ENCODE measurements around the gene CTU2. TPM values are rescaled to one million over a fixed set of nuclear protein-coding genes. Genes with fewer than 3 reads are reported as not detected.

Gene CTU2
- polyA plus RNA-seq, 1 donor (not counting 4 experiments of a cell fraction or from before 2014, with no cell fraction given) = 6.3 TPM

- FAIRE-seq = no peak
- peaks cover 33% of the 10 kb centered on the region for H4K20me1 ChIP-seq (ENCODE audit: control insufficient read depth, extremely low read depth, insufficient read depth, low read length)
- H3K36me3 ChIP-seq (ENCODE audit: control insufficient read depth in 2 of 2, extremely low read depth in 1 of 2, insufficient read depth in 2 of 2, low read length in 2 of 2) = peaks cover 28 to 31% of the 10 kb centered on the region in 2 experiments
These were observed 35.1 kb downstream of the CTU2 start for GRCh38 chr16:88741368-88741767.

GRCh38 chr16:88742896-88743605, 36.7 kb downstream of the CTU2 start:
- dilution Hi-C loops (cut with MboI; ENCODE audit: extremely low pct_ligation_motif_present, low sequenced_read_pairs) = no loop called here
- no peaks in the 10 kb centered on the region for H3K9me3 ChIP-seq (ENCODE audit: control insufficient read depth, low read depth, low read length)
- H3K27ac ChIP-seq (ENCODE audit: control insufficient read depth, insufficient read depth, low read length) = no peak overlapping the region
- H3K4me2 ChIP-seq (ENCODE audit: control insufficient read depth, extremely low read depth, insufficient read depth, low read depth, low read length) = no peak overlapping the region
- H3K4me3 ChIP-seq (ENCODE audit: control insufficient read depth in 2 of 3, extremely low read depth in 1 of 3, insufficient read depth in 2 of 3, low read depth in 1 of 3, low read length in 3 of 3) = no peak overlapping the region
- peaks cover 37% of the 10 kb centered on the region for H4K20me1 ChIP-seq (ENCODE audit: control insufficient read depth, extremely low read depth, insufficient read depth, low read length)
- H3K4me1 ChIP-seq (ENCODE audit: control insufficient read depth, extremely low read depth, insufficient read depth, low read length) = peaks cover 14% of the 10 kb centered on the region
- H3K27me3 ChIP-seq (ENCODE audit: control insufficient read depth, extremely low read depth, insufficient read depth, low read length) = no peaks in the 10 kb centered on the region
- FAIRE-seq (no peak), DNase-seq (ENCODE audit: low read depth, low spot score) (no peak)
- peaks cover 2% of the 10 kb centered on the region for H3K9me1 ChIP-seq (ENCODE audit: control insufficient read depth, extremely low read depth, insufficient read depth, low read length)
- peaks cover 25 to 32% of the 10 kb centered on the region in 2 experiments for H3K36me3 ChIP-seq (ENCODE audit: control insufficient read depth in 2 of 2, extremely low read depth in 1 of 2, insufficient read depth in 2 of 2, low read length in 2 of 2)
- H3K9ac ChIP-seq (ENCODE audit: control insufficient read depth, extremely low read depth, insufficient read depth, low read length) = no peak overlapping the region
- TF ChIP-seq EZH2 (IDR thresholded peaks at IDR 0.05; ENCODE audit: low read length) = no peak
- TF ChIP-seq CTCF (optimal IDR thresholded peaks at IDR 0.05 in 1 of 3, IDR thresholded peaks at IDR 0.05 in 1 of 3, conservative IDR thresholded peaks at IDR 0.05 in 1 of 3; ENCODE audit: extremely low read depth in 1 of 3, insufficient read depth in 2 of 3, low read length in 3 of 3) = no peak
- H3K79me2 ChIP-seq (ENCODE audit: control insufficient read depth, insufficient read depth, low read length) = peaks cover 30% of the 10 kb centered on the region
- no peak overlapping the region for H2AFZ ChIP-seq (ENCODE audit: control insufficient read depth, low read length)

More at GRCh38 chr16:88741368-88741767, 35.1 kb downstream of the CTU2 start:
- Histone ChIP-seq H3K79me2 (ENCODE audit: control insufficient read depth, insufficient read depth, low read length) (peaks cover 25% of the 10 kb centered on the region), H3K4me1 (ENCODE audit: control insufficient read depth, extremely low read depth, insufficient read depth, low read length) (peaks cover 10% of the 10 kb centered on the region), H3K27me3 (ENCODE audit: control insufficient read depth, extremely low read depth, insufficient read depth, low read length) (no peaks in the 10 kb centered on the region), H3K9me1 (ENCODE audit: control insufficient read depth, extremely low read depth, insufficient read depth, low read length) (peaks cover 2% of the 10 kb centered on the region), H3K9me3 (ENCODE audit: control insufficient read depth, low read depth, low read length) (no peaks in the 10 kb centered on the region), H2AFZ (ENCODE audit: control insufficient read depth, low read length) (no peak overlapping the region), H3K27ac (ENCODE audit: control insufficient read depth, insufficient read depth, low read length) (no peak overlapping the region), H3K4me2 (ENCODE audit: control insufficient read depth, extremely low read depth, insufficient read depth, low read depth, low read length) (no peak overlapping the region), H3K4me3 (ENCODE audit: control insufficient read depth in 2 of 3, extremely low read depth in 1 of 3, insufficient read depth in 2 of 3, low read depth in 1 of 3, low read length in 3 of 3) (no peak overlapping the region), H3K9ac (ENCODE audit: control insufficient read depth, extremely low read depth, insufficient read depth, low read length) (no peak overlapping the region)
- TF ChIP-seq CTCF (optimal IDR thresholded peaks at IDR 0.05 in 1 of 3, IDR thresholded peaks at IDR 0.05 in 1 of 3, conservative IDR thresholded peaks at IDR 0.05 in 1 of 3; ENCODE audit: extremely low read depth in 1 of 3, insufficient read depth in 2 of 3, low read length in 3 of 3) (no peak), EZH2 (IDR thresholded peaks at IDR 0.05; ENCODE audit: low read length) (no peak)
- dilution Hi-C loops (cut with MboI; ENCODE audit: extremely low pct_ligation_motif_present, low sequenced_read_pairs) = no loop called here
- DNase-seq (ENCODE audit: low read depth, low spot score) = no peak

Data from keratinocyte (primary cell).